Activated T-helper 9 cell treated with anti-CD3 and anti-CD28 coated beads, Interleukin-2, amount 50 U/mL, for 16 hours (primary cell): Measurements from ENCODE around the gene SF3A1.

Experiments used
- DNase-seq: peaks from one replicate; pipeline ENCODE4 v3.0.0-alpha.2; 2020; ENCODE audit warnings: low read depth

SF3A1 gene

DNA sequence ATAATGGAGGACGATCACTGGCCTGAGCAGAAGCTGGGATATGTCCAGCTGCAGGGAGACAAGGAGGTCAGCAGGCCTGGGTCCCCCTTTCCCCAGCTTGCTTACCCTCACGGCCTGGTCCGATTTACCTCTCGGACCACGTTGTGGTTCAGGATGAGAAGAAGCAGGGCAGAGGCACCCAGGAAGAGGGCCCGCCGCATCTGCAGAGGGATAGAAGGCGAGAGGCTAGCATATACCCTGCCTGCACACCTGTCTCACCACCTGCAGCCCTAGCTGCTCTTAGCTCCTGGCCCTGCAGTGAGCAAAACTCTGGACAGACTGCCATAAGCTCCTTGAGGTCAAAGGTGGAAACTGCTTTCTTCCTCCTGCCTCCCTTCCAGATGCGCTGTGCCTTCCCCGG, 29.2 kb upstream of the SF3A1 start:
- no peak for DNase-seq

DNA sequence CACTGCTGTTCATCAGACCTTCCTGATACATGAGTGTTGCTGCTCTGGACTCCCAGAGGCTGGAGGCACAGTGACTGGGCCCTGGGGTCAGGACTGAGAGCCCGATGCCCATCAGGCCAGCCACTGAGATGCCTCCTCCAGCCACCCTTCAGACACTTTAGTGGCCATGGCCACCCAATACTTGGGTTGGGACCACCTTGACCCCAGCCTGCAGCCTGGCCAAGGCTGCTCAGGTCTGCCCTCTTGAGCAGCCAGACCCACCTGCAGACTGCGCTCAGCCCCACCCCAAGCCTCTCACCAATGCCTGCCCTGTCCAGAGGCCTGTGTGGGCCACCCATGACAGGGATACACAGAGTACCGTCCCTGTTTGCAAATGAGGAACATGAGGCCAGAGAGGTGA, 26.4 kb upstream of the SF3A1 start:
- DNase-seq, result no peak

GRCh38 chr22:30382340-30382739, 25.6 kb upstream of the SF3A1 start:
- DNase-seq, result no peak

DNA sequence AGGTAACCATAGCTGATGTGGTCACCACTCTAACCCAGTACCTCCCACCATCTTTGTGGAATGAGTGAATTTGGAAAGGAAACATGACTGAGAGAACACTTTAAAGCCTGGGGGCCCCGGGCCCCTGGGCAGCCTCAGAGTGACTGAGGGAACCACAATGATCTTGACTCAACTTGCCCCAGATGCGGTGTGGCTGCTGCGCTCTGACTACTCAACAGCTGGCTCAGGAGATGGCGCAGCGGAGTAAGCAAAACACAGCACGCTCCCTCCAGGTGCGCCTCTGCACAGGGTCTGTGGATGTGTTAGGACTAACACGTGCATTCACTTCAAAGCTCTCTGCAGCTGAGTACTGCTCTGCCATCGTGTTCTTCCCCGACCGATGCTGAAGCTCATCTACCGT, 24.6 kb upstream of the SF3A1 start:
- DNase-seq, result no peak

DNA sequence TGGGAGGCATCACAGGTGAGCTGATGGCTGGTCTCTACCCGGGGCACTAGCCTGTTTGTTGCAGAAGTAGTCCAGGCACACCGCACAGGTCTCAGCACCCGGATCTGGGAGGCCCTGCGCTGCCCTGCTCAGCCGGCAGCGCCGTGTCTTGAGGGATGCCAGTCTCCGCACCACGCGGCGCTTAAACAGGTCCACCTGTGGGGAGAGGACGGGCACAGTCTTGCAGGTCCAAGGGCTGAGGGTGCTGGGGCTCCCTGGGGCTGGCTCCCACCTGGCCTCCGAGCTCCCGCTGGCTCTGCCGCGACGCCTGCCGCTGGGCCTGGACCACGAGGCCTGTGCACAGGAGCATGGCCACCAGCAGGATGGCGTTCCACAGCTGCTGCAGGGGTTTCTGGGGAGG, 23.3 kb upstream of the SF3A1 start:
- no peak for DNase-seq

GRCh38 chr22:30375312-30375849, 18.7 kb upstream of the SF3A1 start:
- DNase-seq, result no peak

- no peak for DNase-seq
Observed at GRCh38 chr22:30373331-30374325, 16.9 kb upstream of the SF3A1 start.

GRCh38 chr22:30372915-30373314, 16.2 kb upstream of the SF3A1 start:
- no peak for DNase-seq

GRCh38 chr22:30371981-30372380, 15.3 kb upstream of the SF3A1 start:
- DNase-seq, result no peak

DNA sequence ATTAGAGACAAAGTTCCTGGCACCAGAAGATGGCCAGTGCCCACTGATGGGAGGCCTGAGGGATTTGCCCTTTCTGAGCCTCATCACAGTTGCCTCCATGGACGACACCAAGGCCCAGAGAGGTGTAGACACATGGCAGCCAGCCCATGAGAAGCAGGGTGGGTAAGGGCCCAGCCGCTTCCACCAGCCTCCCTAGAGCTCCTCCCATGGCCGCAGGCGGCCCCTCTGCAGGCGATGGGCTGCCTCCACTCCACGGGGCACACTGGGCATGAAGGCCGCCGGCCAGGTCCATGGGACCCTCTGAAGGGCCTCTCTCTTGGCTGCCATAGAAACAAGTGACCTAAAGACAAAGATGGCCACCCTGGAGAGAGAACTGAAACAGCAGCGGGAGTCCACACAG, 14.6 kb upstream of the SF3A1 start:
- DNase-seq, result no peak

GRCh38 chr22:30370641-30371230, 14.0 kb upstream of the SF3A1 start:
- no peak for DNase-seq

GRCh38 chr22:30368420-30368819, 11.7 kb upstream of the SF3A1 start:
- no peak for DNase-seq

DNA sequence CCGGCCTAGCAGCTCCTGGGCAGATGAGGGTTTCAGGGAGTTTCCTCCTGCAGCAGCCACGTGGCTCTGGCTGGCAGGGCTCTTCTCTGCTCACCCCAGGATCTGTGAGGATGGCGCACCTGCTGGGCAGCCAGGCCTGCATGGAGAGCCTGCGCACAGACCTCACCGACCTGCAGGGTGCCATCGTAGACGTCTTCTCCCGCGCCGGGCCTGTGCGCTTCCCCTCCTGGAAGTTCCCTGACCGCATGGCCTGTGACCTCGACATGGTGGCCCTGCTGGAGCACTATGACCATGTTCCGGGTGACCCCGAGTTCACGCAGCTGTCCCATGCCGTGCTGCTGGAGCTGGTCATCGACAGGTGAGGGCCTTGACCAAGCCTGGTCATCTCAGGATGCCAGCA, 9.2 kb upstream of the SF3A1 start:
- no peak for DNase-seq

DNA sequence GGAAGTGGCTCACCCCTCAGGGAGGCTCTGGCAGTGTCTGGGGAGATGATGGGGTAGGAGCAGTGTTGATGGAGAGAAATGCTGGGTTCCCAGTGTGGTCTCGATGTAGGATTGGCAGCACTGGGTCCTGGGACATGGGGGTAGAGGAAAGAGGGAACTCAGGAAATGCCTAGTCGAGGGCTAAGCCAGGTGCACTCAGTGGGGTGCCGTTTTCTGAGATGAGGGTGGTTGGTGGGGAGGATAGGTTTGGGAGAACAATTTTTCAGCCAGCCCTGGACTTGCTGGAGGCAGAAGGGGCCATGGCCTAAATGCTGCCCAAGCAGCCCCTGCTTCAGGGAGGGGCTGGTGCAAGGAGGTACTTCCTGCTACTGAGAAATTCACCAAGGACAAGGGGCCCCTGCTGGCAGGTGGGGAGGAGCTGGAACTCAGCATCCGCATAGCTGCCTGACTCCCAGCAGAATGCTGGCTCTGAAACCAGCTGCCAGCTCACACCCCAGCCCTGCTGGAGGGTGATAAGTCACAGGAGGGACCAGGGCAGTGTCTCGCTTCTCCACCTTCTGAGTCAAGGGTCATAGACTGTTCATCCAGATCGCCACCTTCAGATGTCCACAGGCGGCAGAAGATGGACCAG, 6.1 kb upstream of the SF3A1 start:
- no peak for DNase-seq

GRCh38 chr22:30361916-30362650, 5.4 kb upstream of the SF3A1 start:
- DNase-seq, result no peak

GRCh38 chr22:30358541-30358940, 1.8 kb upstream of the SF3A1 start:
- no peak for DNase-seq

- DNase-seq, result no peak
Observed at GRCh38 chr22:30357650-30358215, 1.0 kb upstream of the SF3A1 start.

- no peak for DNase-seq
Observed at GRCh38 chr22:30357236-30357570, 509 bp upstream of the SF3A1 start.

GRCh38 chr22:30354644-30355043, 2.0 kb downstream of the SF3A1 start:
- no peak for DNase-seq

DNA sequence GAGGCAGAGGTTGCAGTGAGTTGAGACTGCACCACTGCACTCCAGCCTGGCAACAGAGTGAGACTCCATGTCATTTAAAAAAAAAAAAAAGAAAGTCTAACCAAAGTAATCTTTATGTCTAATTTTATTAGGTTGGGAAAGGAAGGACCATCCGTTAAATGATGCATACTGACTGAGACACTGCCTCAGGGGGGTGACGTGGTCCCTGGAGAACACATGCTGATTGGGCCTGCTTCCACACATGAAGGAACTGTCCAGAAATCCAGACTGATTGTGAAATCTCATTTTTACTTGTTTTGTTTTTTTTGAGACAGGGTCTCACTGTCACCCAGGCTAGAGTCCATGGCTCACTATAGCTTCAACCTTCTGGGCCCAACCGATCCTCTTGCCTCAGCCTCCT, 5.5 kb downstream of the SF3A1 start:
- DNase-seq, result no peak

DNA sequence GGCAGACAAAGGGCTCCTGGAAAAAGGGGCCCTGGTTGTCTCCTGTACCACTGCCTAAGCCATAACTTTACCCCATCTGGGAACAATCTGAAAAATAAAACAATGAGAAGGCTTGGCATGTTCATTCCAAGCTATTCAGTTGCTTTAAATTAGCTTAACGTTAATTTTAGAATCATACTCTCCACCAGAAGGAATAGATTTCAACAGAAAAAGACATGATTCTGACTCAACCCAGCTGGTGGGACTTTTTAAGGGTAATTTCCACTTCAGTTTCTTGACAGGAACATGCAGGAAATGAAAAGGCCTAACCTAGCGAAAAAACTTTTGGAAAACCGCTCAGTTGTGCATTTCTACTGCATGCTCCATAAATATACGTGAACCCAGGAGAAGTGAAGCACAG, 7.9 kb downstream of the SF3A1 start:
- no peak for DNase-seq

DNA sequence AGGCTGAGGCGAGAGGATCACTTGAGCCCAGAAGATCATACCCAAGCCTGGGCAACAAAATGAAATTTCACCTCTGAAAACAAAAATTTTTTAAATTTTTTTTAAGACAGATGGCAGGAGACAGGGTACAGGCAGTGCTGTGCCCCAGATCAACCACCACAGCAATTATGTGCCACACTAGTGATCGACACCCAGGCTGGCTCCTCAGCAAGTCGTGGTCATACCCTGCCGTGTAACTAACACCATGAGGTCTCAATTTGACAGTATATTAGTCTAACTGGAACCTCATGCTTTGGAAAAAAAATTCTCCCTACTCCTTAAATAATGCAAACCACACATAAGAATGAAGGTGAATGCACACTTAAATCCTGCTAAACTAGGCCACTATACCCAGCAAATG, 8.3 kb downstream of the SF3A1 start:
- DNase-seq, result no peak
